Fibroblast of lung (primary cell): ENCODE measurements around the gene RAPGEF5.

Experiments used
- CTCF ChIP-seq, 2 donors: IDR thresholded peaks in 1 of 2; conservative IDR thresholded peaks in 1 of 2; 1 replicate in 1 of 2; 2 replicates in 1 of 2; pipeline ENCODE4 v1.5.1; 2011 to 2012; ENCODE audit warnings: low read length in 2 of 2, control low read depth in 1 of 2, inconsistent platforms in 1 of 2, low read depth in 1 of 2, mild to moderate bottlenecking in 1 of 2
- EZH2 ChIP-seq: IDR thresholded peaks from 2 replicates; pipeline ENCODE4 v1.5.1; 2012; ENCODE audit warnings: low read length, control low read depth, mild to moderate bottlenecking; ENCODE audit errors: missing control alignments

DNA sequence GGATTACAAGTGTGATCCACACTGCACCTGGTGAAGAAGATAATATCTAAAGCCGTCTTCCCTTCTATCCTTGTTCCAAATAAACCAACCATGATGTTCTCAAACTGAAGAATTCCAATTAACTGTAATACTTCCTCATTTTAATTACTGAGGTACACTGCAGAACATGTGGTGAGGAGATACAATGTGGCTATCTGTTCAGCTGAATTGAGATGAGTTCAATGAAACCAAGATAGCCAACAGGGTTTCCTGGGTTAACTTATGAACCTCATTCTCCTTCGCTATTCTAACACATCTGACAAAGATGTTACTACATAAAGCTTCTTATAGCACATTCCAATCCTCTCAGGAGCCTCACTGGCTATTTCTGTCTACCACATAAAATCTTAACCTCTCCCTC is 75.5 kb downstream of the RAPGEF5 start:
- no peak for TF ChIP-seq CTCF (conservative IDR thresholded peaks at IDR 0.05 in 1 of 2, IDR thresholded peaks at IDR 0.05 in 1 of 2; ENCODE audit: low read depth in 1 of 2, low read length in 2 of 2)
- no peak for TF ChIP-seq EZH2
